A549 treated with AZD9567 at 1 μM for 4 hours (cell line): ENCODE results near the gene DGKD. TPM values are rescaled to one million over a fixed set of nuclear protein-coding genes. Genes with fewer than 3 reads are reported as not detected.

Source experiments
- total RNA-seq: library from RNA; stranded (reverse); fragments of 200-300 nt; extraction: Qiagen RNA extraction; gene quantifications from 5 replicates; pipeline ENCODE4 v1.2.3, GENCODE V29; 2022; ENCODE audit not compliant: insufficient read depth

Gene DGKD, protein sequence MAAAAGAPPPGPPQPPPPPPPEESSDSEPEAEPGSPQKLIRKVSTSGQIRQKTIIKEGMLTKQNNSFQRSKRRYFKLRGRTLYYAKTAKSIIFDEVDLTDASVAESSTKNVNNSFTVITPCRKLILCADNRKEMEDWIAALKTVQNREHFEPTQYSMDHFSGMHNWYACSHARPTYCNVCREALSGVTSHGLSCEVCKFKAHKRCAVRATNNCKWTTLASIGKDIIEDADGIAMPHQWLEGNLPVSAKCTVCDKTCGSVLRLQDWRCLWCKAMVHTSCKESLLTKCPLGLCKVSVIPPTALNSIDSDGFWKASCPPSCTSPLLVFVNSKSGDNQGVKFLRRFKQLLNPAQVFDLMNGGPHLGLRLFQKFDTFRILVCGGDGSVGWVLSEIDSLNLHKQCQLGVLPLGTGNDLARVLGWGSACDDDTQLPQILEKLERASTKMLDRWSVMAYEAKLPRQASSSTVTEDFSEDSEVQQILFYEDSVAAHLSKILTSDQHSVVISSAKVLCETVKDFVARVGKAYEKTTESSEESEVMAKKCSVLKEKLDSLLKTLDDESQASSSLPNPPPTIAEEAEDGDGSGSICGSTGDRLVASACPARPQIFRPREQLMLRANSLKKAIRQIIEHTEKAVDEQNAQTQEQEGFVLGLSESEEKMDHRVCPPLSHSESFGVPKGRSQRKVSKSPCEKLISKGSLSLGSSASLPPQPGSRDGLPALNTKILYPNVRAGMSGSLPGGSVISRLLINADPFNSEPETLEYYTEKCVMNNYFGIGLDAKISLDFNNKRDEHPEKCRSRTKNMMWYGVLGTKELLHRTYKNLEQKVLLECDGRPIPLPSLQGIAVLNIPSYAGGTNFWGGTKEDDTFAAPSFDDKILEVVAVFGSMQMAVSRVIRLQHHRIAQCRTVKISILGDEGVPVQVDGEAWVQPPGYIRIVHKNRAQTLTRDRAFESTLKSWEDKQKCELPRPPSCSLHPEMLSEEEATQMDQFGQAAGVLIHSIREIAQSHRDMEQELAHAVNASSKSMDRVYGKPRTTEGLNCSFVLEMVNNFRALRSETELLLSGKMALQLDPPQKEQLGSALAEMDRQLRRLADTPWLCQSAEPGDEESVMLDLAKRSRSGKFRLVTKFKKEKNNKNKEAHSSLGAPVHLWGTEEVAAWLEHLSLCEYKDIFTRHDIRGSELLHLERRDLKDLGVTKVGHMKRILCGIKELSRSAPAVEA
- total RNA-seq, result 54.8 to 88.0 TPM (median 79.6 TPM) in 5 replicates

DNA sequence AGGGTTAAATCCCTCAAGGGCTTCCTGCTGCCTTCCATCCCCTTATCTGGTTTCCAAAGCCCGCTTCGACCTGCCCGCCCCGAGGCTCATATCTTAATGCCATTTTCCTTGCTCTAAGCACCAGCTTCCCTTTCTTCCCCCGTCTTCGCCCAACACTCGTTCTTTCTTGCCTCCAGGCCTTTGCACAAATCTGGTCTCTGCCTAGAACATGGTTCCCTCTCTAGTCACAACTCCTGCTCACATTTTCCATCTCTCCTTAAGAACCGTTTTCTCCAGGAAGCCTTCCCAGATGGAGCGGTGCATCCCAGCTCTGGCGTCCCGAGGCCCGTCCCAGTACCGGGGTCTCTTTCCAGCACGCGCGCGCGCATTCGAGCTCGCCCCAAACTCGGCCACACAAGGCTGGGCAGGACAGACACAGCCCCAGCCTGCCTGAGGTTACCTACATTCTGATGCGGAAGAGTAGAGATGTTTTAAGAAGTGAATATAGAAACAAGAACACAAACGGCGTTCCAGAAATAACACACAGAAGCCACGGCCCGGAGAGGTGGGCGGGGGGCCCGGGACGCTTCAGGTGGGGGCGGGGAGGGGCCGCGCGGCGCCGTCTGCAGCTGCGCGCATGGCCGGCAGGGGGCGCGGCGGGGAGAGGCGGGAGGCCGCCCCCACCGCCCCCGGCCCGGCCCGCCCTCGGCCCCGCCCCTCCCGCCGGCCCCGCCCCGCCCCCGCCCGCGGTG, at the start of gene DGKD:
Gene DGKD, plus strand, starts transcription at position 726 of the 731 bp plus-strand sequence. CDS start 25 bp downstream, outside the sequence.

GRCh38 chr2:233307565-233307964, 46.7 kb upstream of the DGKD start, which contains the start of gene SAG:
Gene SAG, plus strand, starts transcription at chr2:233307816. Its CDS starts 1,374 bp downstream, at chr2:233309190.

Other genes starting within 250 kb of the DGKD start
- 35.7 to 42.6 TPM (median 39.1 TPM) in 5 replicates for gene ATG16L1, start 102.8 kb upstream of the DGKD start, total RNA-seq
- not detected in 5 replicates for gene SAG, start 46.7 kb upstream of the DGKD start, total RNA-seq
- 21.9 to 22.7 TPM (median 22.1 TPM) in 5 replicates for gene USP40, start 212.3 kb downstream of the DGKD start, total RNA-seq